ENCODE data around the gene NEO1. TPM values are rescaled to one million over a fixed set of nuclear protein-coding genes. Genes with fewer than 3 reads are reported as not detected.

The NEO1 gene
- total and polyA plus RNA-seq, 9 of the 15 experiments (the other 6 are each of a cell fraction or from before 2014, with no cell fraction given) = 0.08 to 1.7 (median 0.48) TPM

- TF ChIP-seq ZNF609 (CRISPR knock-in tag; IDR thresholded peaks at IDR 0.05; ENCODE audit: borderline replicate concordance) (no peak), CSDE1 (IDR thresholded peaks at IDR 0.05) (no peak), NCOA1 (IDR thresholded peaks at IDR 0.05; ENCODE audit: low read depth) (no peak), ZNF217 (CRISPR knock-in tag; IDR thresholded peaks at IDR 0.05) (no peak), IRF1 (CRISPR knock-in tag; IDR thresholded peaks at IDR 0.05; ENCODE audit: borderline replicate concordance) (no peak), NFATC3 (IDR thresholded peaks at IDR 0.05) (no peak), HDAC8 (tag; IDR thresholded peaks at IDR 0.05) (no peak), GATAD2B (IDR thresholded peaks at IDR 0.05; ENCODE audit: borderline replicate concordance) (no peak), ZNF408 (CRISPR knock-in tag; IDR thresholded peaks at IDR 0.05; ENCODE audit: low read depth) (no peak), ZKSCAN3 (CRISPR knock-in tag; IDR thresholded peaks at IDR 0.05) (no peak)
Observed at GRCh38 chr15:73074241-73074640, 22.0 kb downstream of the NEO1 start (continued).
